H1 (cell line): Measurements from ENCODE around the gene RNF187.

ENCODE experiments used
- CTCF ChIP-seq, 3 experiments: IDR thresholded peaks; 1 replicate in 2 of 3; 2 replicates in 1 of 3; pipeline versions ENCODE4 v1.5.1 to v1.6.1; 2011; ENCODE audit warnings: low read length in 3 of 3, mild to moderate bottlenecking in 3 of 3, inconsistent platforms in 2 of 3, low read depth in 1 of 3, moderate library complexity in 1 of 3; ENCODE audit not compliant: insufficient read depth in 1 of 3; ENCODE audit errors: control extremely low read depth in 1 of 3
- EP300 ChIP-seq, 2 experiments: IDR thresholded peaks; 1 replicate in 1 of 2; 2 replicates in 1 of 2; pipeline ENCODE4 v1.6.1; 2011 to 2012; ENCODE audit warnings: low read depth in 2 of 2, low read length in 2 of 2, mild to moderate bottlenecking in 2 of 2, borderline replicate concordance in 1 of 2, inconsistent platforms in 1 of 2, moderate library complexity in 1 of 2
- EZH2 ChIP-seq: fragments of 200-600 bp; sonication (generic); IDR thresholded peaks from 2 replicates; pipeline ENCODE4 v1.7.1; 2012; ENCODE audit warnings: low read depth, mild to moderate bottlenecking, moderate library complexity, low read length, inconsistent platforms; ENCODE audit not compliant: severe bottlenecking
- GABPA ChIP-seq: IDR thresholded peaks from 2 replicates; pipeline ENCODE4 v1.6.1; 2011; ENCODE audit warnings: mild to moderate bottlenecking, low read length, moderate library complexity, borderline replicate concordance; ENCODE audit not compliant: insufficient read depth
- JUND ChIP-seq: IDR thresholded peaks from 2 replicates; pipeline ENCODE4 v1.6.1; 2011; ENCODE audit warnings: mild to moderate bottlenecking, improper control_type of control experiment, low read length
- TAF7 ChIP-seq: optimal IDR thresholded peaks from 2 replicates; pipeline ENCODE3; 2011; ENCODE audit warnings: low read depth, mild to moderate bottlenecking, inconsistent platforms, low read length, moderate library complexity, borderline replicate concordance

- TF ChIP-seq CTCF (IDR thresholded peaks at IDR 0.05; ENCODE audit: control extremely low read depth in 1 of 3, insufficient read depth in 1 of 3, low read depth in 1 of 3, low read length in 3 of 3), result no peak
- no peak for TF ChIP-seq JUND
- TF ChIP-seq TAF7, result no peak
- no peak for TF ChIP-seq GABPA
- no peak for TF ChIP-seq EP300 (IDR thresholded peaks at IDR 0.05; ENCODE audit: borderline replicate concordance in 1 of 2, low read depth in 2 of 2, low read length in 2 of 2)
- TF ChIP-seq EZH2, result no peak
Observed at GRCh38 chr1:228514421-228514820, 27.2 kb downstream of the RNF187 start.
